PC-9 (cell line): Measurements from ENCODE around the gene STPG3. TPM values are rescaled to one million over a fixed set of nuclear protein-coding genes. Genes with fewer than 3 reads are reported as not detected.

Experiments used
- BruUV-seq: library from RNA; stranded (reverse); fragments of 400-500 nt; replicated peaks from 2 replicates; lab custom pipeline; 2021; lab: Mats Ljungman, UMichigan
- CTCF ChIA-PET: fragments of 300-600 bp; sonication (Branson Sonifier 250); formaldehyde crosslinking; loops from one replicate; lab custom pipeline; 2022; ENCODE audit warnings: antibody characterized with exemption; lab: Charles Lee
- POLR2A ChIA-PET: fragments of 300-600 bp; sonication (Branson Sonifier 250); formaldehyde crosslinking; loops from one replicate; lab custom pipeline; 2022; ENCODE audit warnings: antibody characterized with exemption; ENCODE audit not compliant: unreplicated experiment; lab: Charles Lee
- DNase-seq, 2 experiments: peaks; one replicate each; pipeline versions ENCODE4 v3.0.0 to v3.0.0-alpha.2; 2015 to 2022; ENCODE audit warnings: mixed read lengths in 1 of 2
- H2AFZ ChIP-seq: fragments of 200-600 bp; sonication (generic); 2 replicates; pipeline ENCODE4 v1.8.1; 2017; ENCODE audit warnings: antibody characterized with exemption
- H3F3A ChIP-seq: fragments of 200-600 bp; sonication (generic); 2 replicates; pipeline ENCODE4 v1.8.1; 2017; ENCODE audit warnings: antibody characterized with exemption, mild to moderate bottlenecking, low read depth; ENCODE audit not compliant: insufficient read depth
- H3K27ac ChIP-seq: fragments of 200-600 bp; sonication (generic); 2 replicates; pipeline ENCODE4 v1.6.1; 2016; ENCODE audit warnings: mixed run types
- H3K27me3 ChIP-seq: fragments of 200-600 bp; sonication (generic); 2 replicates; pipeline ENCODE4 v1.6.1; 2016; ENCODE audit warnings: low read depth, mixed run types; ENCODE audit not compliant: insufficient read depth
- H3K36me3 ChIP-seq: fragments of 200-600 bp; sonication (generic); 2 replicates; pipeline ENCODE4 v1.6.1; 2016; ENCODE audit warnings: low read depth, mixed run types
- H3K4me1 ChIP-seq: fragments of 200-600 bp; sonication (generic); replicated peaks from 2 replicates; pipeline ENCODE4 v1.6.1; 2016; ENCODE audit warnings: mixed run types; ENCODE audit not compliant: insufficient read depth
- H3K4me2 ChIP-seq: fragments of 200-600 bp; sonication (generic); 2 replicates; pipeline ENCODE4 v1.6.1; 2017; ENCODE audit warnings: mixed run types
- H3K4me3 ChIP-seq: fragments of 200-600 bp; sonication (generic); 2 replicates; pipeline ENCODE4 v1.6.1; 2016; ENCODE audit warnings: mixed run types
- H3K79me2 ChIP-seq: fragments of 200-600 bp; sonication (generic); 2 replicates; pipeline ENCODE4 v1.6.1; 2017; ENCODE audit warnings: low read depth, mixed run types
- H3K9me2 ChIP-seq: fragments of 200-600 bp; sonication (generic); 2 replicates; pipeline ENCODE4 v1.8.1; 2017; ENCODE audit warnings: mild to moderate bottlenecking; ENCODE audit not compliant: insufficient read depth
- H3K9me3 ChIP-seq: fragments of 200-600 bp; sonication (generic); 2 replicates; pipeline ENCODE4 v1.8.1; 2016; ENCODE audit warnings: low read depth; ENCODE audit not compliant: insufficient read depth
- H4K20me1 ChIP-seq: fragments of 200-600 bp; sonication (generic); 2 replicates; pipeline ENCODE4 v1.8.1; 2017; ENCODE audit not compliant: insufficient read depth
- CTCF ChIP-seq: fragments of 200-600 bp; sonication (generic); conservative IDR thresholded peaks from 2 replicates; pipeline ENCODE4 v1.6.1; 2017; ENCODE audit warnings: mixed run types, antibody characterized with exemption, mild to moderate bottlenecking, moderate library complexity
- EZH2 ChIP-seq: fragments of 200-600 bp; sonication (generic); IDR thresholded peaks from 2 replicates; pipeline ENCODE4 v1.8.0; 2017; ENCODE audit warnings: antibody characterized with exemption, low read depth
- intact Hi-C: fragments of 100-400 bp; cut with micrococcal nuclease; formaldehyde crosslinking; loops from one replicate; pipeline ENCODE4 v1.10.0; 2022; ENCODE audit not compliant: unreplicated experiment
- total RNA-seq: library from RNA; stranded (reverse); gene quantifications from 2 replicates; pipeline ENCODE4 v1.2.3, GENCODE V29; 2021

STPG3 gene
- total RNA-seq, 1 experiment from 2014 or later = 0.46 TPM

- BruUV-seq = no TSS peak
- TF ChIP-seq EZH2 (no peak), CTCF (no peak)
- Histone ChIP-seq H2AFZ (no peak overlapping the region), H3K79me2 (peaks cover 22% of the 10 kb centered on the region), H3K4me1 (peaks cover 20% of the 10 kb centered on the region), H3K27me3 (no peaks in the 10 kb centered on the region), H3K9me2 (no peaks in the 10 kb centered on the region), H3K4me2 (peak overlapping the region; percentile 96), H3K36me3 (no peaks in the 10 kb centered on the region), H3K9me3 (no peaks in the 10 kb centered on the region), H3K27ac (peak overlapping the region; percentile 75), H3F3A (peaks cover 38% of the 10 kb centered on the region; the same call in 1 of the 2 replicates), H3K4me3 (peak overlapping the region; percentile 98), H4K20me1 (peaks cover 14% of the 10 kb centered on the region)
- peak; percentile 57 to 84 for DNase-seq
- intact Hi-C loops = loop anchor here (1.0 to 5.0 kb wide), 3 partner anchors 121 to 226 kb away; partner anchors contain the start of genes EXD3 and NOXA1
- ChIA-PET CTCF (interaction anchor here (0.6 to 2.2 kb wide), 5 partner anchors 10 to 255 kb away, joined by 3 to 10 read pairs (median 6); no protein-coding TSS in a partner anchor), POLR2A (interaction anchor here (0.5 to 1.7 kb wide), 8 partner anchors 10 to 371 kb away, joined by 3 to 12 read pairs (median 5); partner anchors contain the start of genes EXD3, NOXA1 and TOR4A)
Observed at GRCh38 chr9:137301081-137301947, 50.2 kb downstream of the STPG3 start.

GRCh38 chr9:137302118-137302448 lies 51.0 kb downstream of the STPG3 start, which contains the start of gene NRARP:
Gene NRARP (minus strand): TSS chr9:137302271. CDS start chr9:137301928, 343 bp downstream.
- Histone ChIP-seq H3K79me2 (peaks cover 22% of the 10 kb centered on the region), H3K27me3 (no peaks in the 10 kb centered on the region), H3K9me3 (no peaks in the 10 kb centered on the region), H3K9me2 (no peaks in the 10 kb centered on the region), H3K36me3 (no peaks in the 10 kb centered on the region), H2AFZ (peak within 1 kb of the TSS; percentile 75), H4K20me1 (peaks cover 14% of the 10 kb centered on the region), H3K27ac (peak within 1 kb of the TSS; percentile 75), H3K4me1 (peaks cover 20% of the 10 kb centered on the region), H3F3A (peaks cover 31% of the 10 kb centered on the region; the same call in 1 of the 2 replicates), H3K4me3 (peak within 1 kb of the TSS; percentile 98), H3K4me2 (peak within 1 kb of the TSS; percentile 96)
- BruUV-seq = no TSS peak
- intact Hi-C loops = loop anchor here (5.0 kb wide), 1 partner anchor 225 kb away; no protein-coding TSS in a partner anchor
- ChIA-PET CTCF (interaction anchor here (0.5 to 2.2 kb wide), 8 partner anchors 9 to 143 kb away, joined by 3 to 10 read pairs (median 4); partner anchors contain the start of gene TOR4A), POLR2A (interaction anchor here (0.5 to 1.7 kb wide), 10 partner anchors 9 to 371 kb away, joined by 3 to 12 read pairs (median 3); partner anchors contain the start of genes EXD3, MAN1B1, NOXA1 and TOR4A)
- peak; percentile 63 to 95 for DNase-seq
- TF ChIP-seq EZH2 (no peak), CTCF (no peak)

- Histone ChIP-seq H4K20me1 (peaks cover 14% of the 10 kb centered on the region), H3K27ac (peak overlapping the region; percentile 59), H3K36me3 (no peaks in the 10 kb centered on the region), H3K4me1 (peaks cover 20% of the 10 kb centered on the region), H3K4me3 (peak overlapping the region; percentile 69), H3K79me2 (peaks cover 22% of the 10 kb centered on the region), H3F3A (peaks cover 27% of the 10 kb centered on the region; the same call in 1 of the 2 replicates), H3K4me2 (peak overlapping the region; percentile 89), H3K27me3 (no peaks in the 10 kb centered on the region), H3K9me2 (no peaks in the 10 kb centered on the region), H2AFZ (peak overlapping the region; percentile 75), H3K9me3 (no peaks in the 10 kb centered on the region)
- ChIA-PET POLR2A (interaction anchor here (0.6 to 1.7 kb wide), 7 partner anchors 8 to 370 kb away, joined by 3 to 12 read pairs (median 3); partner anchors contain the start of genes EXD3, MAN1B1, NOXA1 and TOR4A), CTCF (interaction anchor here (0.5 to 2.2 kb wide), 9 partner anchors 8 to 139 kb away, joined by 3 to 10 read pairs (median 5); partner anchors contain the start of gene TOR4A)
- intact Hi-C loops = loop anchor here (5.0 kb wide), 1 partner anchor 225 kb away; no protein-coding TSS in a partner anchor
- TF ChIP-seq EZH2 (no peak), CTCF (peak; percentile 65; the same call in 1 of the 2 replicates)
- no TSS peak for BruUV-seq
- no peak for DNase-seq
Observed at GRCh38 chr9:137302449-137303150, 51.5 kb downstream of the STPG3 start.
